ENCODE results near the gene SEMA5B. TPM values are rescaled to one million over a fixed set of nuclear protein-coding genes. Genes with fewer than 3 reads are reported as not detected.

Gene SEMA5B
- total RNA-seq, 3 donors from 2014 or later (not counting 1 experiment from before 2014, with no cell fraction given) = 0.23 TPM; not detected in 2

- TF ChIP-seq, protein P1, sequence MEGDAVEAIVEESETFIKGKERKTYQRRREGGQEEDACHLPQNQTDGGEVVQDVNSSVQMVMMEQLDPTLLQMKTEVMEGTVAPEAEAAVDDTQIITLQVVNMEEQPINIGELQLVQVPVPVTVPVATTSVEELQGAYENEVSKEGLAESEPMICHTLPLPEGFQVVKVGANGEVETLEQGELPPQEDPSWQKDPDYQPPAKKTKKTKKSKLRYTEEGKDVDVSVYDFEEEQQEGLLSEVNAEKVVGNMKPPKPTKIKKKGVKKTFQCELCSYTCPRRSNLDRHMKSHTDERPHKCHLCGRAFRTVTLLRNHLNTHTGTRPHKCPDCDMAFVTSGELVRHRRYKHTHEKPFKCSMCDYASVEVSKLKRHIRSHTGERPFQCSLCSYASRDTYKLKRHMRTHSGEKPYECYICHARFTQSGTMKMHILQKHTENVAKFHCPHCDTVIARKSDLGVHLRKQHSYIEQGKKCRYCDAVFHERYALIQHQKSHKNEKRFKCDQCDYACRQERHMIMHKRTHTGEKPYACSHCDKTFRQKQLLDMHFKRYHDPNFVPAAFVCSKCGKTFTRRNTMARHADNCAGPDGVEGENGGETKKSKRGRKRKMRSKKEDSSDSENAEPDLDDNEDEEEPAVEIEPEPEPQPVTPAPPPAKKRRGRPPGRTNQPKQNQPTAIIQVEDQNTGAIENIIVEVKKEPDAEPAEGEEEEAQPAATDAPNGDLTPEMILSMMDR (IDR thresholded peaks at IDR 0.05) = no peak
- ATAC-seq (no peak), DNase-seq (no peak)
- Histone ChIP-seq H3K4me3 (ENCODE audit: low read length) (no peak overlapping the region), H3K9me3 (ENCODE audit: control insufficient read depth, insufficient read depth, low read length) (no peaks in the 10 kb centered on the region), H3K36me3 (ENCODE audit: control insufficient read depth, insufficient read depth, low read length) (no peaks in the 10 kb centered on the region), H3K4me1 (ENCODE audit: control insufficient read depth, insufficient read depth, low read length) (peaks cover 31% of the 10 kb centered on the region), H3K27ac (ENCODE audit: low read length) (no peak overlapping the region), H3K27me3 (ENCODE audit: control insufficient read depth, insufficient read depth, low read length) (peaks cover 16% of the 10 kb centered on the region)
- H3K4me3 Mint-ChIP-seq = no peak overlapping the region
- no peaks in the 10 kb centered on the region for H3K9me3 Mint-ChIP-seq
- peaks cover 12 to 43% of the 10 kb centered on the region in 2 donors for H3K4me1 Mint-ChIP-seq
- intact Hi-C loops (cut with micrococcal nuclease) = no loop called here
- H3K27ac Mint-ChIP-seq = no peak overlapping the region
- 91% methylated on average over 3 of the region's 5 CpGs for WGBS (ENCODE audit: insufficient coverage)
- peaks cover 39 to 60% of the 10 kb centered on the region in 2 donors for H3K27me3 Mint-ChIP-seq (ENCODE audit: low read depth in 2 of 2)
- H3K36me3 Mint-ChIP-seq = no peaks in the 10 kb centered on the region
Measured at GRCh38 chr3:122940628-122941086, 86.9 kb downstream of the SEMA5B start.

GRCh38 chr3:122938783-122939425 lies 88.7 kb downstream of the SEMA5B start:
- whole genome bisulfite sequencing (ENCODE audit: insufficient coverage) = 90% methylated on average over 9 of the region's 9 CpGs
- Mint-ChIP-seq H3K27me3 (ENCODE audit: low read depth in 2 of 2) (peaks cover 26 to 46% of the 10 kb centered on the region in 2 donors), H3K36me3 (no peaks in the 10 kb centered on the region), H3K4me3 (no peak overlapping the region), H3K27ac (no peak overlapping the region), H3K9me3 (no peaks in the 10 kb centered on the region), H3K4me1 (peaks cover 12 to 39% of the 10 kb centered on the region in 2 donors)
- Histone ChIP-seq H3K27ac (ENCODE audit: low read length) (no peak overlapping the region), H3K4me3 (ENCODE audit: low read length) (no peak overlapping the region), H3K27me3 (ENCODE audit: control insufficient read depth, insufficient read depth, low read length) (peaks cover 16% of the 10 kb centered on the region), H3K9me3 (ENCODE audit: control insufficient read depth, insufficient read depth, low read length) (no peaks in the 10 kb centered on the region), H3K4me1 (ENCODE audit: control insufficient read depth, insufficient read depth, low read length) (peaks cover 31% of the 10 kb centered on the region), H3K36me3 (ENCODE audit: control insufficient read depth, insufficient read depth, low read length) (no peaks in the 10 kb centered on the region)
- TF ChIP-seq, protein P1 (IDR thresholded peaks at IDR 0.05) = no peak
- ATAC-seq (no peak), DNase-seq (no peak)
- intact Hi-C loops (cut with micrococcal nuclease) = no loop called here

DNA sequence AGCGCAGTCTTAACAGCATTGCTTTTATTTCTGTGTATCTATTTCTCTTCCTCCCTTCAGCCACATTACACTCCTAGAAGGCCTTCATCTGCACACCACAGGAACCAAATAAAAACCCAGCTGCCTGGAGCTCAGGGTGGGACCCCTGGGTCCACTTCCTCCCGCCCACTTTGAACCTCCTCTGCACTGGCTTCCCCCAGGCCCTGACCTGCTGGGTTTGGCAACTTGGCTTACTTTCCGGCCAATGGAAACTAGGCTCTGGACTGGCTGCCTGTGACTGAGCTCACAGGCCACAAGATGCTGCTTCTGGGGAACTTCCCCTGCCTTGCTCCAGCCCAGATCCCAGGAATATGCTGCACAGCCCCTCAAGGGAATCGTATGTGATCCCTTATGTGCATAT lies 89.8 kb downstream of the SEMA5B start:
- intact Hi-C loops (cut with micrococcal nuclease) = no loop called here
- no peak for ATAC-seq
- Histone ChIP-seq H3K4me1 (ENCODE audit: control insufficient read depth, insufficient read depth, low read length) (peaks cover 24% of the 10 kb centered on the region), H3K27me3 (ENCODE audit: control insufficient read depth, insufficient read depth, low read length) (peaks cover 13% of the 10 kb centered on the region), H3K4me3 (ENCODE audit: low read length) (no peak overlapping the region), H3K9me3 (ENCODE audit: control insufficient read depth, insufficient read depth, low read length) (no peaks in the 10 kb centered on the region), H3K27ac (ENCODE audit: low read length) (no peak overlapping the region), H3K36me3 (ENCODE audit: control insufficient read depth, insufficient read depth, low read length) (no peaks in the 10 kb centered on the region)
- H3K4me1 Mint-ChIP-seq = peaks cover 12 to 35% of the 10 kb centered on the region in 2 donors
- no peak for DNase-seq
- peaks cover 28 to 49% of the 10 kb centered on the region in 2 donors for H3K27me3 Mint-ChIP-seq (ENCODE audit: low read depth in 2 of 2)
- H3K4me3 Mint-ChIP-seq = no peak overlapping the region
- 80% methylated on average over 4 of the region's 4 CpGs for WGBS (ENCODE audit: insufficient coverage)
- H3K36me3 Mint-ChIP-seq = no peaks in the 10 kb centered on the region
- TF ChIP-seq, protein P1 (IDR thresholded peaks at IDR 0.05) = no peak
- H3K27ac Mint-ChIP-seq = no peak overlapping the region
- no peaks in the 10 kb centered on the region for H3K9me3 Mint-ChIP-seq

DNA sequence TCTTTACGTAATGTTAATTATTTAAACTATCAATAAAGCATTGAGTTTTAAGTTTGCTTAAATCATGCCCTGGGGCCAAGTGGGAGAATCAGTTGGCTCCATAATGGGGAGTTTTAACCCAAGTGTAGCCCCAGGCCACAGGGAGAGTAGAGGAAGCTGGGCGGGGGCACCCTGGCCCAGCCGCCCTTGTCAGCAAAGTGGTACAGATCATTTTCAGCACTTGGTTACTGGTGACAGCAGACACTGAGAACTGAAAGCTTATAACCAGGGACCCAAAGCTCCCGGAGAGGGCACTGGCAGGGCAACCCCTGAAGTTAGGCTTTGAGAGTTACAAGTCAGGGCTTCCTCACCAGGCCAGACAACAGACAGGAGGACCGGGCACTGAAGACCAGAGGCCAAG lies 90.6 kb downstream of the SEMA5B start:
- no peaks in the 10 kb centered on the region for H3K9me3 ChIP-seq (ENCODE audit: control insufficient read depth, insufficient read depth, low read length)
- 88% methylated on average over 4 of the region's 5 CpGs for WGBS (ENCODE audit: insufficient coverage)
- no peaks in the 10 kb centered on the region for H3K36me3 Mint-ChIP-seq
- H3K27me3 ChIP-seq (ENCODE audit: control insufficient read depth, insufficient read depth, low read length) = peaks cover 7% of the 10 kb centered on the region
- ATAC-seq (no peak), DNase-seq (no peak)
- H3K4me3 Mint-ChIP-seq = no peak overlapping the region
- intact Hi-C loops (cut with micrococcal nuclease) = no loop called here
- H3K27me3 Mint-ChIP-seq (ENCODE audit: low read depth in 2 of 2) = peaks cover 28 to 51% of the 10 kb centered on the region in 2 donors
- H3K27ac Mint-ChIP-seq = no peak overlapping the region
- H3K9me3 Mint-ChIP-seq = no peaks in the 10 kb centered on the region
- H3K27ac ChIP-seq (ENCODE audit: low read length) = no peak overlapping the region
- no peak overlapping the region for H3K4me3 ChIP-seq (ENCODE audit: low read length)
- TF ChIP-seq, protein P1 (IDR thresholded peaks at IDR 0.05) = no peak
- H3K4me1 Mint-ChIP-seq = peaks cover 12 to 35% of the 10 kb centered on the region in 2 donors
- peaks cover 16% of the 10 kb centered on the region for H3K4me1 ChIP-seq (ENCODE audit: control insufficient read depth, insufficient read depth, low read length)
- no peaks in the 10 kb centered on the region for H3K36me3 ChIP-seq (ENCODE audit: control insufficient read depth, insufficient read depth, low read length)

All from natural killer cell (primary cell).